ENCODE results near the gene TOMM6.
A peak's percentile ranks its signal among the peaks of the same experiment; 100 is the strongest.

The TOMM6 gene

GRCh38 chr6:41787219-41787917 lies at the start of gene TOMM6:
TSS of gene TOMM6 (plus strand) at chr6:41787694. CDS start at chr6:41787698, 4 bp downstream.
- DNase-seq: peak; percentile 98

- DNase-seq: no peak
Measured at GRCh38 chr6:41739041-41739440, 48.5 kb upstream of the TOMM6 start.

GRCh38 chr6:41740366-41741162 lies 46.9 kb upstream of the TOMM6 start:
- no peak for DNase-seq

- no peak for DNase-seq
Measured at GRCh38 chr6:41741625-41742490, 45.6 kb upstream of the TOMM6 start.

- no peak for DNase-seq
Measured at GRCh38 chr6:41743406-41744235, 43.9 kb upstream of the TOMM6 start.

GRCh38 chr6:41744236-41744787 lies 43.2 kb upstream of the TOMM6 start:
- DNase-seq: no peak

- DNase-seq: no peak
Measured at GRCh38 chr6:41746107-41746506, 41.4 kb upstream of the TOMM6 start.

GRCh38 chr6:41747256-41748101 lies 40.0 kb upstream of the TOMM6 start, which contains the start of gene PGC:
TSS of gene PGC (minus strand) at chr6:41747397. CDS start at chr6:41747334, 63 bp downstream.
- no peak for DNase-seq

- no peak for DNase-seq
Measured at GRCh38 chr6:41748102-41748477, 39.4 kb upstream of the TOMM6 start.

- no peak for DNase-seq
Measured at GRCh38 chr6:41748542-41748941, 39.0 kb upstream of the TOMM6 start.

- no peak for DNase-seq
Measured at GRCh38 chr6:41750374-41750773, 37.1 kb upstream of the TOMM6 start.

GRCh38 chr6:41755895-41756294 lies 31.6 kb upstream of the TOMM6 start:
- no peak for DNase-seq

- no peak for DNase-seq
Measured at GRCh38 chr6:41756354-41756753, 31.1 kb upstream of the TOMM6 start.

- DNase-seq: peak; percentile 40
Measured at GRCh38 chr6:41757271-41757670, 30.2 kb upstream of the TOMM6 start.

GRCh38 chr6:41757931-41758640 lies 29.4 kb upstream of the TOMM6 start:
- DNase-seq: no peak

- DNase-seq: no peak
Measured at GRCh38 chr6:41758641-41759035, 28.9 kb upstream of the TOMM6 start.

GRCh38 chr6:41759106-41759904 lies 28.2 kb upstream of the TOMM6 start:
- no peak for DNase-seq

- no peak for DNase-seq
Measured at GRCh38 chr6:41759905-41760579, 27.5 kb upstream of the TOMM6 start.

GRCh38 chr6:41763470-41763869 lies 24.0 kb upstream of the TOMM6 start:
- DNase-seq: no peak

All from femur (tissue), 1 donor.